Activated CD4-positive, alpha-beta T cell treated with anti-CD3 and anti-CD28 coated beads, Interleukin-2, amount 50 U/mL, for 1 hour (primary cell): ENCODE results near the gene ISOC1.

Experiments used
- DNase-seq: peaks from one replicate; pipeline ENCODE4 v3.0.0-alpha.2; 2020

The ISOC1 gene

GRCh38 chr5:129096382-129096991 lies 1.9 kb downstream of the ISOC1 start:
- DNase-seq: no peak

DNA sequence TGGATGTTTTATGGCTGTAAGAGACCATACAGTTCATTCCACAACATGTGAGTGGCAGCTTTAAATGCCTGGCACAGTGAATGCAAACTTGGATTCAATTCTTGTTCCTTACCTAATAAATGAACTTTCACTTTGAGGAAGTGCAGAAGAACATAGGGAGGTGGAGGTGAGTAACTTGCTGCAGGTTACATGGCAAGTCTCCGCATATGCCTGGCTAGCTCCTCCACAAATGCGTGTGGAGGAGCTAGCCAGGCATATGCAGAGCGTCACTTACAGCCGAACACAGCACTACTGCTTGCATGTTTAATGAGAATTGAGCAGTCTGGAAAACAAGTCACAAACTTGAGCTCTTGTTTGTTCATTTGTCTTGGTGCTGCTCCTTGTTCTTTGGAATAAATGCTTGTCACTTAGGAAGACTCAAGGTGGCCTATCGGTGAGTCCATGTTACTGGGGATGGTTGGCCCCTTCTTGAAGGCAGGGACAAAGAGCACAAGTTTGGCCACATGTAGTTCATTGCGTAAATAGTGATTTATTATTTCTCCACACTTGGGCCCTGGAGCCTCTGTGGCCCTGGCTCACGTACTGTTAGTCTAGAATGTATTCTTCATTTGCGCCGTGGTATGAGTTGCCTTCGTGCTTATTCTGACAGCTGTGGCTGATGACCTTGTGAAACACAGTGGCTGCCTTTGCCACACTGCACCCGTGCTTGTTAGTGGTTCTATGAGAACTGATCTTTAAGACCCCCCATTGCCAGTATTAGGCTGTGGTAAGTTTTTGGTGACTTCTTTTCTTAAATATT lies 3.1 kb downstream of the ISOC1 start:
- DNase-seq: no peak

- DNase-seq: no peak
Observed at GRCh38 chr5:129098488-129099183, 4.1 kb downstream of the ISOC1 start.

- no peak for DNase-seq
Observed at GRCh38 chr5:129099184-129099569, 4.6 kb downstream of the ISOC1 start.

DNA sequence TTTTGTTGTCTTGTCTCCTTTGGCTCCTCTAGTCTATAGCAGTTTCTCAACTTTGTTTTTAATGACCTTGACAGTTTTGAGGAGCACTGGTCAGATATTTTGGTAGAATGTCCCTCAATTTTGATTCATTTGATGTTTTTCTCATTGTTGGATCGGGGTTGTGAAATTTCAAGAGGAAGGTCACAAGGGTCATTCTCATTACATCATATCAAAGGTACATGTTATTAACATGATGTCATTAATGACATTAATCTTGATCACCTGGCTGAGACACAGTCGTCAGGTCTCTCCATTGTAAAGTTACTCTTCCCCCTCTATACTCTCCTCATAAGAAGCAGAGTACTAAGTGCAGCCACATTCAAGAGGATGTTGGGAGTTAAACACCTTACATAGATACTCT lies 7.2 kb downstream of the ISOC1 start:
- no peak for DNase-seq

- no peak for DNase-seq
Observed at GRCh38 chr5:129103397-129103796, 8.8 kb downstream of the ISOC1 start.

GRCh38 chr5:129104915-129105455 lies 10.4 kb downstream of the ISOC1 start:
- DNase-seq: no peak

- DNase-seq: no peak
Observed at GRCh38 chr5:129107637-129108036, 13.1 kb downstream of the ISOC1 start.

- DNase-seq: no peak
Observed at GRCh38 chr5:129110742-129111141, 16.2 kb downstream of the ISOC1 start.

DNA sequence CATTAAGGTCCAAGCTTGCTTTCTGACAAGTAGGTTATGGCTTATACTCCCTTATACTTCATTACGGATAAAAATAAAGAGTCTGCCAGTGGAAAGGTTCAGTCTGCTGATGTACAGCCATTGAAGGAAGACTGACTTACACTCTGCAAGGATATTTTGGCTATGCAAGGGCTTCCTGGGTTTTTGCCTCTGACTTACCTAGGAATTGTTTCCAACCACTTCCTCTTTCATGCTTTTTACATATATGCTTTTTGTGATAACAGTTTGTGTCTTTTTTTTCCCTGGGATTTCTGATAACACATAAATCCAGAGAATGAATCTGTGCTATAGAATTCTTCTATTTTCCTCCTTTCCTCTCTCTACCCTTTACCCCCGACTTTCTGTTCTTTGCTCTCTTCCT lies 16.8 kb downstream of the ISOC1 start:
- DNase-seq: no peak

GRCh38 chr5:129112295-129112694 lies 17.7 kb downstream of the ISOC1 start:
- no peak for DNase-seq

- DNase-seq: no peak
Observed at GRCh38 chr5:129113867-129114266, 19.3 kb downstream of the ISOC1 start.

DNA sequence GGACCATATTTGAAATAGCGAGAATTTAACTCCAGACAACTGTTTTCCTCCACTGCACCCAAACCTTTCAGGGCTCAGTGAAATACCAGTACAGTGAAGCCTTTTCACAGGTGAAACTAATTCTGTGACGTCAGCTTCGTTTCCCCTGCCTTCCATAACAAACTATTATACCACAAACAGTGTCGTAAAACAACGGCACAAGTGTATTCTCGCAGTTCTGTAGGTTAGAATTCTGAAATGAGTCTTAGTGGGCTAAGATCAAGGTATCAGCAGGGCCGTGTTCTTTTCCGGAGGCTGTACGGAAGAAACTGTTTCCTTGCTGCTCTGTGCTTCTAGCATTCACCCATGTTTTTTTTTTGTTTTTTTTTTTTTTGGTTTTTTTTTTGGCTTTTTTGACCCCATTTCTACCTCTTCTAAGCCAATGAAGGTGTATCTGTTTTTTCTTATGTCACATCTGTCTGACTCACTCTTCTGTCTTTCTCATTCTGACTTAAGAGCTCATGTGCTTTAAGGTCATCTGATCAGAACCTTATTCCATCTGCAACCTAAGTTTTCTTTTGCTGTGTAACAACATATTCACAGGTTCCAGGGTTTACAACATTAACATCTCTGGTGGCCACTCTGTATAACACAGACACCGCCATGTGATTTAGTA lies 20.1 kb downstream of the ISOC1 start:
- no peak for DNase-seq

- DNase-seq: no peak
Observed at GRCh38 chr5:129115680-129116079, 21.1 kb downstream of the ISOC1 start.

DNA sequence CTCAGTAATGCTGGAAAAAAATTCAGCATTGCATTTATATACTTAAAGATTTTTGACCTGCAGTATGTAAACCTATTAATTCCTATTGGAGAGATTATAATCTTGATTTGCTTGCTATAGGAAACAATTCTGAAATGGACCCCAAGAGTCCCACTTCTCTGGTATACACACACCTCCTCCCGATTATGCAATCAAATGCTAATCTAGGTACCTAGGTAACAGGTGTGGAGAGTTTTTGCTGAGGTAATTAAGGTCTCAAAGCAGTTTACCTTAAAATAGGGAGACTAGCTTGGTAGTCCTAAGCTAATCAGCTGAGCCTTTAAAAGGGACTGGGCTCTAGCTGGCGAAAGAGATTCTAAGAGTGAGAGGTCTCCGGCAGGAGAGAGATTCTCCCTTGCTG lies 22.2 kb downstream of the ISOC1 start:
- no peak for DNase-seq

DNA sequence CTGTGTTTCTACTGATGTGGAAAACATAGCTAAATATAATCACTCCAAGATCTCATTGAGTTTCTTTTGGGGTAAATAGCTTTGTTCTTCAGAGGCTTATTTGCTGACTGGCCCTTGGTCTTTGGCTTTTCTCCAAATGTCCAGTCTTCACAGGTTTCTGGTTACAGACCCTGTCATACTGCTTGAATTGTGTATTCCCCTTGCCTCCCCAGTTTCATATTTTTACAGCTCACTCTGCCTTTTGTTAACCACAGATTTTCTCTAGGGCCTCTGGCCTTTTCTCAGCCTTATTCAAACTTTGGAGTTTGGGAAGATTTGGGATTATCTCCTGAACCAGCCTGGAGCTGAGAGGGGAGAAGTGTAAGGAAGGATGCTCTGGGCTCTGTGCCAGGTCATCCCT lies 23.9 kb downstream of the ISOC1 start:
- no peak for DNase-seq

DNA sequence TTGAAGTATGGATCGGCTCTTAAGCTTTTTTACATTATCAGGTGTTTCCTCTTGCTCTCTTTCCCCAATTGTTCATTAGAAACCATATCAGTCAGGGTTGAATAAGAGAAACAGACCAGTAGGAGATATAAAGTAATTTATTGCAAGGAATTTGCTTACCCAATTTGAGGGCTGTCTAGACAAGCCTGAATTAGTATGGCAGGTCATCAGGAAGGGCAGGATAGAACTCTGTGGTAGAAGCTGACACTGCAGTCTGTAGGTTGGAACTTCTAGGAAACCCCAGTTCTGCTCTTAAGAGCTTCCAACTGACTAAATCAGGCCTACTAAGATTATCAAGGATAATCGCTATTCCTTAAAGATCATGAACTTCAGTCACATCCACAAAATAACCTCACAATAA lies 24.3 kb downstream of the ISOC1 start:
- no peak for DNase-seq

DNA sequence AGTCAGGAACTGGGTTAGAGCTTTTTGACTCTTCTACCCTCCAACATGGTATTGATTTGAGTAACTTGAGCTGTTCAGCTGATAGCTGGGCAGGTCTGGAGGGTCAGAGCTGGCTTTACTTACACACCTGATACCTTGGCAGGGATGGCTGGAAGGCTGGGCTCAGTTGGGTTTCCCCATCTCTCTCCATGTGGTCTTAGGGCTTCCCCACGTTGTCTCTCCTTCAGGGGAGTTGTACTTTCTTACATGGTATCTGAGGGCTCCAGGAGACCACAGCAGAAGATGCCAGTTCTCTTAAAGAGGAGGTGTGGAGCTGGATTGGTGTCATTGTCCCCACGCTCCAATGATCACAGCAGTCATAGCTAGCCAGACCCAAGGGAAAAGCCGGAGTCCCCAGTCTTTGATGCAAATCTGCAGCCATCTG lies 25.6 kb downstream of the ISOC1 start:
- no peak for DNase-seq

GRCh38 chr5:129122560-129122959 lies 28.0 kb downstream of the ISOC1 start:
- no peak for DNase-seq

DNA sequence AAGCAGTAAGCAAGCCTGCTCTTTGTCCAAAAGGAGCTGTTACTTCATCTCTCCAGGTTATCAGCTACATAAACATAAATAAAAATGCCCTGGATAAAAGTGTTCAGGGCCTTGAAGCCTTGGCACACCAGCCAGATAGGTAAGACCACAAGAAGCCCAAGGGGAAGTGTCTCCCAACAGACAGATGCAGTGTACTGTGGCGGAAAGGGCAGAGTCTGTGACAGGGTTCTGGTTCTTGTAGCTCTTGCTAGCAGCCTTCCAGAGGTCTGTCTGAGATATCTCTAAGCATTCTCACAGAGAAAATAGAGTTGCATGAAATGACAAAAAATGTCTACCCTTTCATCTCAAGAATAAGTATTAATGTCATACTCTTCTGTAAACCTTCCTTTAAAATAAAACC lies 30.1 kb downstream of the ISOC1 start:
- DNase-seq: no peak

- no peak for DNase-seq
Observed at GRCh38 chr5:129125819-129126218, 31.3 kb downstream of the ISOC1 start.

GRCh38 chr5:129133553-129133952 lies 39.0 kb downstream of the ISOC1 start:
- no peak for DNase-seq

DNA sequence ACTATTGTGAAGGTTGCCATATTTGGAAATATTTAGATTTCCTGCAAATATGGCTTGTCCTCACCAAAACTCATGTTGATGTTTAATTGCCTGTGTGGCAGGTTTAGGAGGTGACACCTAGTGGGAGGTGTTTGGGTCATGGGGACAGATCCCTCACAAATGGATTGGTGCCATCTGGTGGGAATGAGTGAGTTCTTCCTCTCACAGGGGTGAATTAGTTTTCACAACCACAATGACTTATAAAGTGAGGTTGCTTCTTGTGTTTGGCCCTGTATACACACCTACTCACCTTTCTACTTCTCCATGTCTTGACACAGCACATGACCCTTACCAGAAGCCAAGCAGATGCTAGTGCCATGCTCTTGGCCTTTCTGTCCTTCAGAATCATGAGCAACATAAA lies 41.1 kb downstream of the ISOC1 start:
- DNase-seq: no peak
